Right forelimb (tissue), 1 donor: ENCODE data around the gene NABP1.

Source experiments
- DNase-seq: peaks from one replicate; pipeline ENCODE4 v3.0.0-alpha.2; 2018

Gene NABP1

DNA sequence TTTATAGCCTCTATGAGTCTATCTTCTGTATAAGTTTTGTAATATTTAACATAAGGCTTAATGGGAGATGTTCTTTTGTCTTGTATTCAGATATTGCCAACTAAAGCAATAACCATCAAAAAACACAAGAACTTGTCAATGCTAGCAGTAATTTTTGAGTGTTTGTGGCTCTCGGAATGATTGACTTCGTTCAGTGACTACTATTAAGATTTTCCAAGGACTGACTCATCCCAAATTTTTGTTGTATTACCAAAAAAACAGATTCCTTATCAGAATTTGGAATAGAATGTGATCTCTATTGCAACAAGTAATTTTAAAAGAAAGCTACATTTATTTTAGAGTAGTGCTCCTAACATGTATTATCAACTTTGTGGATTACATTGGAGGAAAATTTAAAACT is 8.1 kb downstream of the NABP1 start:
- DNase-seq: no peak

DNA sequence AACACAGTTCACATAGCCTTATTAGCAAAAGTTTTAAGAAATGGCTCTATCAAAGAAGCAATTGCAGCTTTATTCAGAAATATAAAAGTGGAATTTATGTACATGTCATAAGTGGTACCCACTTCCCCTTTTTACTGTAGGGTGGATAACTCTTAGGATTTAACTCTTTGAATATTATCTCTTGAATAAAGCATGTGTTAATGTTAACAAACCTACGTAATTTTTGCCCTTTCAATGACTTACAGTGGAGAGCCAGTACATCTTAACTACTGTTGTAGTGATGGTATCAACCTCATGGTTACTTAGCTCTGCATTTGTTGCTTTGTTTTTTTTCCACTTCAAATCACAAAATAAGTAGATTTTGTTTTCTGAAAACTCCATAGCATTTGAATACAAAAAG is 8.8 kb downstream of the NABP1 start:
- no peak for DNase-seq

DNA sequence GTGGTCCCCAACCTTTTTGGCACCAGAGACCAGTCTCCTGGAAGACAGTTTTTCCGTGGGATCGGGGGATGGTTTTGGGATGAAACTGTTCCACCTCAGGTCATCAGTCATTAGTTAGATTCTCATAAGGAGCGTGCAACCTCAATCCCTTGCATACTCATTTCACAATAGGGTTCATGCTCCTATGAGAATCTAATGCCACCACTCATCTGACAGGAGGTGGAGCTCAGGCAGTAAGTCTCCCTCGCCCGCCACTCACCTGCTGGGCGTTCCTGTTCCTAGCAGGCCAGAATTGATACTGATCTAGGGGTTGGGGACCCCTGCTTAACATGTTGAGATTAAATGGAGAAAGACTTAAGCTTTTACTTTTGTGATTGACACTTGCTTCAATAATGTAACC is 9.9 kb downstream of the NABP1 start:
- no peak for DNase-seq

DNA sequence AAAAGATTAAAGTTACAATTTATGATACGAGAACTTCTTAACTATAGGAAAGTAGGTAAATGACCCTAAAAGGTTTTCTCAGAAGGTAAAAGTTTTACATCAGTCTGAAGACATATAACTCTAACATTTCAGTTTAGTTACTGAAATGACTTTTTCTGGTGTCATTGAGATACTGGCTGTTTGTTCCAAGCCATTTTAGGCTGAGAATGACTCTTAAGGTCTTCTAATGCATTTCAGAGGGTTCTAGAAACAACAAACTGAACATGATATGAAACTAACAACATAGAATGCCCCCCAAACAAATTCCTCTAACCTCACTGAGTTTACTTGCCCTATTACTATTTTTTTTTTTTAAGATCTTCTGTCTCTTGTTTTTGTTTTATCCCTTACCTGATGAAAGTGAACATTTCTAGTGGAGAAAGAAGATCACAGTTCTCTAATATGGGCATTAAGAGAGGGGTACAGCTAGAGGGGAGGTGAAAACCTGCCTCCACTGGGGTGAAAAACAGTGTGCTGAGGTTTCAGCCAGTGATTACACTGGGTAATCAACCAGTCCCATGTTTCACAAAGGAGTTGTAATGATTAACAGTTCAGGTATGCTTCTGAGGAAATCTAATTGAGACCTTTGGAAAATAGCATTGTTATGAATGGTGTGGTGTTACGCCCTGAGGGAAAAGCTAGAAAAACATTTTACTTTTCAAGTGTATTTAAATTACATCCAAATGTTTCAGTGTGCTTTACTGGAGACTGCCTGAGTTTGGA is 11.2 kb downstream of the NABP1 start:
- DNase-seq: no peak

DNA sequence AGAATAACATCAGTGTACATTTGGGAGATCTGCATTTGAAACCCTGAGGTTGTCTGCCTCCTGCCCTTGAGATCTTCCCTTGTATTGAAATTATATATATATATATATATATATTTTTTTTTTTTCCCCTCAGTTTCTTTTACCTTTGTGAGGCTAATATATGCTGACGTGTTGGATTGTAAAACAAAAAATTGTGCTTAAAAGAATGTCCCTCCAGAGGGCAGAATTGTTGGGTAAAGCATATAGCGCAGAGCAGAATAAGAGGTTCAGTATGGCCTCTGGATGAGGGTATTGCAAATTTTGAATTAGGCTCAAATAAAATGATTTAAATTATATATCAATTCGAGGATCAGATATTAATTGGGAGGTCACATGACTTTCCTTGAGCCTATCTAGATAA is 12.4 kb downstream of the NABP1 start:
- DNase-seq: no peak

DNA sequence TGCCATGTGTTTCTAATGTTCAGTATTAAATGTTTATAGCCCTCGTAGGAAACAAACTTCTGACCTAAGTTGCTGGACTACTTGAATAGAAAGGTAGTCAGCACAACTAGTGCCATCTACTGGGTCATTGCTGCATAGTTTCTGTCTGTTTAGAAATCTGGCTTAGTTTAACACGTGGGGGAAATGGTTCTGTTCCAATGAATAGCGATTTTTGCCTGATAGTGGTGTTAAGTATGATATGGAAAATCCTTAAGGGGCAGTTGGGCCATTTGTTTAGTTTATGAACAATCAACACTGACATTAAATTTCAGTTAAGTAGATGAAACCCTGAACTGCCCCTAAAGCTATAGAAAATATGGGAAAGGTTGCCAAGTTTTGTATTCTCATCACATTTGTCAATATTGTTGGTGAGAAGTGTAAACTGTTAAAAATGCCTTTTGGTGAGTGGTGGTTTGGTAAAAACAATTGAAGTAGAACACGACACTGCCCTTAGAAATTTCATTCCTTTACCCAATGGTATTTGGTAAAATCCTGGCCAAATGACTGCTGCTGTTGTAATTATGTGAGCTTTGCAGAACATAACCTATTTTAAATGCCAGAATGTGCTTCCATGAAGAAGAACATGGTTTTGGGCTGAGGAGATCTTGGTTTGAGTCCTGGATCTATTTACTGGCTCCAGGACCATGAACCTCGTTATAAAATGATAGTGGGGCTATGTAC is 13.2 kb downstream of the NABP1 start:
- DNase-seq: no peak

DNA sequence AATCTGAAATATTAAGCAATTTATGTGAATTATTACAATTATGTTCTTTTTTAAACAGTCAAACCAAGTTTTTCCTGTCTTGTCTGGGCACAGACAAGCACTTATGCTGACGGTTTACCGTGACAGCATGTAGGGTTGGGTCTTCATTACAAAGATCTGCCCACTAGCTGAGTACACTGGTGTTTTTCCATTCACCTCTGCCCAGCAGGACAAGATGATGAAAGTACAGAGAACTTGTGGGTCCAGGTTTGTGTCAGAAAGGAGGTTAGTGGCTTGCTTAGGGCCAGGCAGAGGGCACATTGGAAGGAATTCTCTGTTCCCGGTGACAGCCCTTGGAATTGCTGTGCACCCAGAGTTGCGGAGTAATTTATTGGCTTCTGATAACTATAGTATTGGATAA is 14.0 kb downstream of the NABP1 start:
- no peak for DNase-seq

DNA sequence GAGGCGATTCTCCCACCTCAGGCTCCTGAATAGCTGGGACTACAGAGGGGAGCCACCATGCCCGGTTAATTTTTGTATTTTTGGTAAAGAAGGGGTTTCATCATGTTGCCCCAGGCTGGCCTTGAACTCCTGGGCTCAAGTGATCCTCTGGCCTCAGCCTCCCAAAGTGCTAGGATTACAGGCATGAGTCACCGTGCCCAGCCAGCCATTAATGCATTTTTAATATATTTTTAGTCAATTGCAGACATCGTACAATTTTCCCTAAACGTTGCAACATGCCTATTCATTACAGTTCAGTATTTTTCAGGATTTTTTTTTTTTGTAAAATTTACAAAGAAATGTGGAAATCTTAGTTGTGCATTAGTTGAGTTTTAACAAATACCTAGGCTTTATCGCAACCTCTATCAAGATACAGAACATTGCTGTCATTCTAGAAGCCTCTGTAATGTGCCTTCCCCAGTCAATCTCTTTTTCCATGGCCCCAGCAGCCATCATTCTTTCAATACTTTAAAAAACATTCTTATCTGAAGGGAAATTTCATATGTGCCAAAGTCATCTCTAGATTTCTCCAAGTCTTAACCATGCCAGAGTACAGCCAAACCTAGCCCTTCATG is 14.7 kb downstream of the NABP1 start:
- DNase-seq: no peak

DNA sequence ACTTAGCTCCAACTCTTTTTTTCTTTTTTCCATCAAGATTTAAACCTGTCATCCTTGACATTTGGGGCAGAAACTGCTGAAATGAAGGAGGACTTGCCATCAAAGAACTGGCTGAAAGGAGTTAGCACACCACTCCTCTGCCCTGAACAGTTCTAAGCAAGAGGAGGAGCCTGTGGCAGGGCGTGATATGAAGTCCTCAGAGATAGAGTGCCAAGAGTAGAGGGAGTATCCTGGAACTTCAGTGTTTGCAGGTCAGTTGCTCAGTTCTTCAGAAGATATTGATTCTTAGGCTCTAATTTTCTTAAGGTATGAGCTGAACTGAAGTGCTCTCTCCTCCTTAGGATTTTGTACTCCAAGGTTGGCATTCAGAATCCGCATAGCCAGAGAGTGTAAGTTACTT is 15.2 kb downstream of the NABP1 start:
- DNase-seq: no peak

DNA sequence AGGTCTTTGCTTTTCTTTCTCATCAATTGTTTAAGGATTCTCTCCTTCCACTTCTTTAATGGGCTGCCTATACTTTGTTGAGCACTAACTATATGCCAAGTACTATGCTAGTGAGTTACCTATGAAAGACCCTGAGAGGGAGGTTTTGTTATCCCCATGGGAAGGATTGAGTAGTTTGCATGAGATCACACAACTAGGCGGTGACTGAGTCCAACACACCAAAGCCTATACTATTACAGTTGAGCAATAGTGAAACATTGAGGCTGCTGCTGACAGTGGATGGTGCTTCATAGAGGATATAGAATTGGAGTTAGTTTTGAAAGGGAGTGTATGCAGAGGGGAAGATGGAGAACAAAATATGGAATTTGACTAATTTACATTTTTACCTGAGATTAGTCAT is 15.8 kb downstream of the NABP1 start:
- no peak for DNase-seq

DNA sequence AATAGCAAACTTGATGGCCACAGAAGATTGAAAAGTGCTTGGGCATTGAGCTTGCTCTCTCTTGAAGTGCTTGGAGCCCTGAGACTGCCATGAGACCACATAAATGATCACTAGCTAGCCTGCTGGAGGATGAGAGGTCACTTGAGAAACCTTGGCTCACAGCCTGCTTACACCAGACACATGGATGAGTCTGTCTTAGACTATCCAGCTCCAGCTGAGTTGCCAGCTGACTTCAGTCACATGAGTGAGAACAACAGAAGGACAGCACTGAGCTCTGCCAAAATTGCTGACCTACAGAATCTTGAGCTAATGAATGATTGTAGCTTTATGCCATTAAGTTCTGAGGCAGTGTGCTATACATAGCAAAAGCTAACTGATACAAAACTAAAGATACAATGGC is 18.1 kb downstream of the NABP1 start:
- DNase-seq: peak; percentile 54

DNA sequence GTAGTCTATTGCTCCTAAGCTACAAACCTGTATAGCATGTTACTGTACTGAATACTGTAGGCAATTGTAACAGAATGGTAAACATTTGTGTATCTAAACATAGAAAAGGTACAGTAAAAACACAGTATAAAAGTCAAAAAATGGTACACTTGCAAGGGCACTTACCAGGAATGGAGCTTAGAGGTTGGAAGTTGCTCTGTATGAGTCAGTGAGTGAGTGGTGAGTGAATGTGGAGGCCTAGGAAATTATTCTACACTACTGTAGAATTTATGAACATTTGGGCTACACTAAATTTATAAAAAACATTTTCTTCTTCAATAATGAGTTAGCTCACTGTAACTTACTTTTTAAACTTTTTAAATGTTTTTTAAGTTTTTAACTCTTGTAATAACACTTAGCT is 19.0 kb downstream of the NABP1 start:
- no peak for DNase-seq

DNA sequence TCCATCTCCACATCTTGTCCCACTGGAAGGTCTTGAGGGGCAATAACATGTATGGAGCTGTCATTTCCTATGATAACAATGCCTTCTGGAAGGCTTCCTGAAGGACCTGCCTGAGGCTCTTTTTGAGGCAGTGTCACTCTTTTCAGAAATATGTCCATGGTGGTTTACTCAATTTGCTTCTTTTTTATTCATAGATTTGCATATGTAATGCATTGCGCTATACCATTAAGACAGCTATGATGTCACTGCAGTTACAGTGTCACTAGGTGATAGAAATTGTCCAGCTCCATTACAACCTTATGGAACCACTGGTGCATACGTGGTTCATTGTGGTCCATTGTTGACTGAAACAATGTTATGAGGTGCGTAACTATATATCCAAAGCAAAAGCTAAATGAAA is 19.9 kb downstream of the NABP1 start:
- DNase-seq: no peak

DNA sequence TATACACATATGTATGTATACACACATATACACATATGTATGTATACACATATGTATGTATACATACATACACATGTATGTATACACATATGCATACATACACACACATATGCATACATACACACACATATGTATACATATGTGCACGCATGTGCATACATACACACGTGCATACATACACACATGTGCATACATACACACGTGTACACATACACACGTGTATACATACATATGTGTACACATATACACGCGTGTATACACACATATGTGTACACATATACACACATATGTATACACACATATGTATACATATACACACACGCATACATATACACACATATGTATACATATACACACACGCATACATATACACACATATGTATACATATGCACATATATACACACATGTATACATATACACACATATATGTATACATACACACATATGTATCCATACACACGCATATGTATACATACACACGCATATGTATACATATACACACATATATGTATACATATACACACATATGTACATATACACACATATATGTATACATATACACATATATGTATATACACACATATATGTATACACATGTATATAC is 21.5 kb downstream of the NABP1 start:
- DNase-seq: no peak

DNA sequence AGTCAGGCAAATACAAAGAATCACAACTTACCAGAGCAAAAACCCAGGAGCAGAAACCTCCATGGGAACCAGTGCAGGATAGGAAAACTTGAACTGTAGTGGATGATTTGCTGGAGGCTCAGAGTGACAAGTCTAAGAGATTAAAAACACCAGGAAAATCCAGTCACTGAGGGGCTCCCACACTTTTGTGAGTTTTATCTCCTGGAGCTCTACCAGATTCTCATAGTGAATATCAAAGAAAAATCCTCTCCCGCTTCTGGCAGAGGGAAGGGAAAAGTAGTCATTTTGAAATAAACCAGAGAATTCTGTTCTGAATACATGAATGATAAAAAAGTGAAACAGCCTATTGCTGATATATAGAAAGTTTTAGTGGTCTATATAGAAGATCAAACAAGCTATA is 23.1 kb downstream of the NABP1 start:
- no peak for DNase-seq

DNA sequence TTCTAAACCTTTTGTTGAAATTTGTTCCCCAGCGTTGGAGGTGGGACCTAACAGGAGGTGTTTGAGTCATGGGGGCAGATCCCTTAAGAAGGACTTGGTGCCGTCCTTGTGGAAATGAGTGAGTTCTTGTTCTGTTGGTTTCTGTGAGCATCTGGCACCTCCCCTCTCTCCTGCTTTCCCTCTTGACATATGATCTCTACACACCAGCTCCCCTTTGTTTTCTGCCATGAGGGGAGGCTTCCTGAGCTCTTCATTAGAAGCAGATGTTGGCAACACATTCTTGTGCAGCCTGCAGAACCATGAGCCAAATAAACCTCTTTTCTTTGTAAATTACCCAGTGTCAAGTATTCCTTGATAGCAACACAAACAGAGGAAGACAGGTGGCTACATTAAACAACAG is 23.8 kb downstream of the NABP1 start:
- no peak for DNase-seq

DNA sequence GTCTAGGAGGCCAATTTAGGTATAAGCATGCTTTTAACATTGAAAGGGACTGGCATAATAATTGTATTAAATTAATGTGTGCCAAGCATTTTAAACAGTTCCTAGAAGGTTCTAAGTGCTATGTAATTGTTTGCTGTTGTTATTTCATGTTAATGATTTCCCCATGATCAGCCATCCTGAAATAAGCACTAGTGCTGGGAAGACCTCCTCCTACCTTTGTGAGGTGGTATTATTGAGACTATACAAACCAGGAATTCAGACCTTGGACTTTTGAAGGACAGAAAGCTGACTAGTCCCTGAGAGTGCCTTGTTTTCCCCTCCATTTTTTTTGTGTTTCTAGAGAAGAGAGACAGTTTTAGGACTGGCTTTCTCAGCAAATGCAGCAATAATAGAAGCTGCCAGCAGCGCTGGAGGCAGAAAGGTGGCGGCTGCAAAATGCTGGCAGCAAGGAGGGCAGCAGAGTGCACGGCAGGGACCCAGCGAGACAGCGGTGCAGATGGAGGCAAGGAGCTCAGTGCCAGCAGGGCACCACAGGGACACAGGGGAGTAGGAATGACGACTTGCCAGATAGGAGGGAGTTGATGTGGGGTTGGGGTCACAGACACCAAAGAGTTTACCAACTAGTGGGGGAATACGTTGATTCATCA is 25.3 kb downstream of the NABP1 start:
- no peak for DNase-seq

DNA sequence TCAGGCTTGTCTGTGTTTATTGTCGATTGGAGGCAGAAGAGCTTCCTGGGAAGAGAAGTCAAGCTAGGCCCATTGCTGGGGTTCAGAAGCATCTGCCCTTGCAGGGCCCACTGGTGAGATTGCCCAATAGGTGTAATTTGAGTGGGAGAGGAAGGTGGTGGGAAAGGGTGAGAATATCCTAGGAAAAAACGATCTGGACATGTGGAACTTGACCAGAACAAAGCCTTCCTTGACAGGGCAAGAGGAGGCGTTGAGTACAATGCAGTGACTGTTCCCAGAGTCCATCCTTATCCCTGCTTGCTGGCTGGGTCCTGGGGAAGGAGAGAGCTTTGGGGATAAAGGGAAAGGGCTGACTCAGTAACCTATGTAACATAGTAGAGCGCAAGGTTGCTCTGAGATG is 27.1 kb downstream of the NABP1 start:
- DNase-seq: no peak

DNA sequence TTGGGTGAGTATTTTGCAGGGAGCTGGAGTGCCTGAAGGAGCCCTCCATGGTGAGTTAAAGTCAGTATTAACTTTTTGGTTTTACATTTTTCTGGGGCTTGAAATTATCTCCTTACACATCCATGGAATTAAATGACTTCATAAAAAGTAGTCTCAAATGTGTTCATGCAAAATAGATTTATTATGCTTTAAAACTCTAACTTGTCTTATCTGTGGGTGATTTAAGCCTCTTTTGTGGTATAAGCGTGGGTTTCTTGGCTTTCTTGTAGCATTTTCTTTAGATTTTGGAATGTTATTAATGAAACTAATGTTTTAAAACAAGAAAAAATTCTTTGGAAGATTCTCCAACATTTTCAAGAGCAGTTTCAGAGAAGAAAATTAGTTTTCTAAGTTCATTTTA is 27.8 kb downstream of the NABP1 start:
- no peak for DNase-seq

DNA sequence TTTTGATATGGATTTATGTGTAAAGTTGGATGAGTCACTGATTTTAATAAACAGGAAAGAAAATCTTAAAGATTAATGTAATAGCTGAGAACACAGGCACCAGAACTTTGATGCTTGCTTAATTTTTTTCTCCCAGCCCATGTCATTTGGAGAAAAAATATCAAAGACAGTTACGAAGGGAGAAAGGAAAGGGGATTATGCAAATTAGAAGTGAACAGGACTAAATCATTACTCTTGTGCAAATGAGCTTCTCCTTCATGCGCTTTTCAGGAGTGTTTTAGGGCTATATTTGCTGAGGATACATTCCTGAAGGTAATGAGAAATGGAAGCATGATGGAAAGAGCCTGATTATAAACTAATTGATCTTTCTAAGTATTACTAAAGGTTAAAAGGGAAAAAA is 28.9 kb downstream of the NABP1 start:
- DNase-seq: no peak

DNA sequence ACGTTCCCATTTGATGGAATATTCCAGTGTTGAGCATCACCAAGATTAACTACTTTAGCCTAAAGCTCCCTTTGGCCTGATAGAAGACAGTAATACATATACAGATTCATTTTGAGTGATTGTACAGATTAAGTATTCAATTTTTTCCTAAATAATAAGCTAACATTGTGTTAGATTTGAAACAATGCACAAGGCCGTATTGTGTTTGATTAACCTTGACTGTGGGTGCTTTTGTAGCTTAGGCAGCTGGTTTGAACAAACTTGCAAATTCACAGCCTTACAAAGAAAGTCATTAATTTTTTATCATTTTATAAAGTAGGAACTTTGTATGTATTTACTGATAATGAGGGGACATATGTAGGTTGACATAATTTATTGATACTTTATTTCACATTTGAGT is 29.6 kb downstream of the NABP1 start:
- no peak for DNase-seq

DNA sequence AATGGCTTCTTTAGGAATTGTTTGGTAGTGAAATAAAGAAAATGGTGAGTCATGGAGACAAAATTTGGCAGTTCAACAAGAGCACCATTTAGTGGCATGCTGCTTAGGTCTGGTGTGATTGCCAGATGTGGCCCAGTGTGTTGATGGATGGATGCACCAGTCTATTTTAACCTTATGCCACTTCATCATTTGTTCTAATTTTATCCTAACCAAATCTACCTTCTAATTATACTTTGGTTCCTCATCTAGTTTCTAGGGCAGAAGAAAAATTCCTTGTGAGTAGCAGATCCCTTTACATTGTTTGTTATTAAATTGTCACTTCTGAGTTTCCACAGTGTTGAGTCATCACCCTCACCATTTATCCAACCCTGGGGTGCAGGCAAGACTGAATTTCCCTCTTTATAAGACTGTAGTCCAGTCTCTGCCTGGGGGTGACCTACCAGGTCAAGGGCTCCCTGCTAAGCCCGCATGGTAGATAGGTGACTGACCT is 32.5 kb downstream of the NABP1 start:
- DNase-seq: no peak

DNA sequence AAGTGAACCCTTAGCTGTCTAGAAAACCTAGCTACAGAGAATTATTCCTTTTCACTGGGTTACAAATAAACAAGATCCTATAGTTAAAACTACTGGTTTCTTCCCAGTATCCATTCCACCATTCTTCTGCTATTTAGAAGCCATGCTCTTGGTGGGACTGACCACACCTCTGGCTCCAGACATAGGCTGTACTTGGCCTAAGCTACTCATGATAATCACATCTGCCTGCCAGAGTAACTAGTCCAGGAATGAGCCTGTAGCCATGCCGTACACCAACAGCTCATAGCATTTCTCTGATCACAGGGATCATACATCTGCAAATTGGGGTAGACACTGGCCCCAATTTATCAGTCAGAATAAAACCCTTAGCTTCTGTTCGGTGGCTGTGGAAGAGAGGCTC is 33.7 kb downstream of the NABP1 start:
- DNase-seq: no peak
